H9 (cell line): Measurements from ENCODE around the gene MYLK. TPM values are rescaled to one million over a fixed set of nuclear protein-coding genes. Genes with fewer than 3 reads are reported as not detected.

ENCODE experiments used
- DNase-seq: peaks from one replicate; pipeline ENCODE4 v3.0.0-alpha.2; 2017
- H2AFZ ChIP-seq: one replicate; pipeline ENCODE4 v1.6.1; 2013; ENCODE audit warnings: mild to moderate bottlenecking, low read length, control low read depth, moderate library complexity
- H2AK5ac ChIP-seq: 2 replicates; pipeline ENCODE4 v1.6.1; 2013; ENCODE audit warnings: low read length, control low read depth, mixed read lengths; ENCODE audit not compliant: insufficient read length
- H2BK120ac ChIP-seq: one replicate; pipeline ENCODE4 v1.6.1; 2013; ENCODE audit warnings: low read depth, mild to moderate bottlenecking, low read length, control low read depth, inconsistent platforms; ENCODE audit not compliant: poor library complexity, severe bottlenecking
- H2BK12ac ChIP-seq: 2 replicates; pipeline ENCODE4 v1.6.1; 2013; ENCODE audit warnings: low read length, control low read depth, mixed read lengths, low read depth; ENCODE audit not compliant: insufficient read length
- H2BK15ac ChIP-seq: 2 replicates; pipeline ENCODE4 v1.6.1; 2013; ENCODE audit warnings: low read depth, low read length, control low read depth
- H2BK20ac ChIP-seq: one replicate; pipeline ENCODE4 v1.6.1; 2013; ENCODE audit warnings: low read depth, mild to moderate bottlenecking, low read length, control low read depth, inconsistent platforms; ENCODE audit not compliant: poor library complexity, severe bottlenecking
- H2BK5ac ChIP-seq: 2 replicates; pipeline ENCODE4 v1.6.1; 2013; ENCODE audit warnings: low read length, control low read depth, mixed read lengths; ENCODE audit not compliant: insufficient read length
- H3K14ac ChIP-seq: 2 replicates; pipeline ENCODE4 v1.6.1; 2013; ENCODE audit warnings: low read length, control low read depth; ENCODE audit not compliant: insufficient read depth
- H3K18ac ChIP-seq: 2 replicates; pipeline ENCODE4 v1.6.1; 2013; ENCODE audit warnings: low read depth, mild to moderate bottlenecking, mixed read lengths, low read length, control low read depth; ENCODE audit not compliant: insufficient read length
- H3K23ac ChIP-seq: 2 replicates; pipeline ENCODE4 v1.6.1; 2013; ENCODE audit warnings: low read length, control low read depth, mixed read lengths, low read depth; ENCODE audit not compliant: insufficient read length
- H3K23me2 ChIP-seq: 2 replicates; pipeline ENCODE4 v1.6.1; 2013; ENCODE audit warnings: low read depth, mild to moderate bottlenecking, mixed read lengths, low read length, control low read depth; ENCODE audit not compliant: insufficient read length, poor library complexity, severe bottlenecking
- H3K27ac ChIP-seq: 2 replicates; pipeline ENCODE4 v1.5.1; 2013; ENCODE audit warnings: low read length, control low read depth, mixed read lengths, low read depth; ENCODE audit not compliant: insufficient read length
- H3K27me3 ChIP-seq: 2 replicates; pipeline ENCODE4 v1.6.1; 2013; ENCODE audit warnings: low read length, control low read depth, inconsistent platforms; ENCODE audit not compliant: insufficient read depth
- H3K4ac ChIP-seq: 2 replicates; pipeline ENCODE4 v1.6.1; 2013; ENCODE audit warnings: low read depth, mild to moderate bottlenecking, control low read depth, inconsistent platforms, low read length, moderate library complexity
- H3K4me1 ChIP-seq: 2 replicates; pipeline ENCODE4 v1.6.1; 2013; ENCODE audit warnings: low read length, control low read depth, inconsistent platforms; ENCODE audit not compliant: insufficient read depth
- H3K4me2 ChIP-seq: 2 replicates; pipeline ENCODE4 v1.6.1; 2013; ENCODE audit warnings: low read length, control low read depth, mixed read lengths; ENCODE audit not compliant: insufficient read length, insufficient read depth
- H3K56ac ChIP-seq: 2 replicates; pipeline ENCODE4 v1.6.1; 2013; ENCODE audit warnings: low read depth, mild to moderate bottlenecking, mixed read lengths, low read length, control low read depth; ENCODE audit not compliant: insufficient read length
- H3K79me1 ChIP-seq: 2 replicates; pipeline ENCODE4 v1.6.1; 2013; ENCODE audit warnings: low read depth, mild to moderate bottlenecking, moderate library complexity, low read length, control low read depth, inconsistent platforms; ENCODE audit not compliant: insufficient read depth, poor library complexity, severe bottlenecking
- H3K79me2 ChIP-seq: 2 replicates; pipeline ENCODE4 v1.6.1; 2013; ENCODE audit warnings: low read length, control low read depth, inconsistent platforms; ENCODE audit not compliant: insufficient read depth
- H3K9ac ChIP-seq: 2 replicates; pipeline ENCODE4 v1.6.1; 2013; ENCODE audit warnings: low read length, control low read depth, mixed read lengths; ENCODE audit not compliant: insufficient read length; ENCODE audit errors: extremely low read depth
- H3K9me3 ChIP-seq: one replicate; pipeline ENCODE4 v1.6.1; 2013; ENCODE audit warnings: low read depth, low read length, inconsistent platforms; ENCODE audit not compliant: control insufficient read depth
- H3T11ph ChIP-seq: one replicate; pipeline ENCODE4 v1.6.1; 2013; ENCODE audit warnings: mild to moderate bottlenecking, low read length, control low read depth, inconsistent platforms
- H4K20me1 ChIP-seq: one replicate; pipeline ENCODE4 v1.6.1; 2013; ENCODE audit not compliant: control insufficient read depth, insufficient read length, insufficient read depth
- H4K5ac ChIP-seq: 2 replicates; pipeline ENCODE4 v1.6.1; 2013; ENCODE audit warnings: low read depth, mild to moderate bottlenecking, mixed read lengths, low read length, control low read depth; ENCODE audit not compliant: insufficient read length
- H4K8ac ChIP-seq: replicated peaks from 2 replicates; pipeline ENCODE4 v1.6.1; 2013; ENCODE audit warnings: low read length, control low read depth, mixed read lengths, low read depth; ENCODE audit not compliant: insufficient read length
- H4K91ac ChIP-seq: 2 replicates; pipeline ENCODE4 v1.6.1; 2013; ENCODE audit warnings: low read depth, mild to moderate bottlenecking, moderate library complexity, mixed read lengths, low read length, control low read depth; ENCODE audit not compliant: insufficient read length
- H3K27ac Mint-ChIP-seq, 3 experiments: 2 replicates in 2 of 3; 3 replicates in 1 of 3; pipeline ENCODE4 v1.8.0; 2020 to 2021; ENCODE audit warnings: mixed read lengths in 3 of 3, mild to moderate bottlenecking in 1 of 3, moderate library complexity in 1 of 3
- H3K27me3 Mint-ChIP-seq: 2 replicates; pipeline ENCODE4 v1.8.0; 2021; ENCODE audit warnings: low read depth, mild to moderate bottlenecking, moderate library complexity, mixed read lengths
- H3K36me3 Mint-ChIP-seq, 3 experiments: 2 replicates in 2 of 3; 3 replicates in 1 of 3; pipeline ENCODE4 v1.8.0; 2020 to 2021; ENCODE audit warnings: low read depth in 3 of 3, mixed read lengths in 3 of 3; ENCODE audit not compliant: insufficient read depth in 1 of 3
- H3K4me1 Mint-ChIP-seq, 2 experiments: 2 replicates each; pipeline ENCODE4 v1.8.0; 2020; ENCODE audit warnings: mixed read lengths in 2 of 2
- H3K4me3 Mint-ChIP-seq, 2 experiments: 2 replicates in 1 of 2; 3 replicates in 1 of 2; pipeline ENCODE4 v1.8.0; 2020 to 2021; ENCODE audit warnings: mild to moderate bottlenecking in 2 of 2, mixed read lengths in 2 of 2, moderate library complexity in 1 of 2
- H3K9me3 Mint-ChIP-seq, 2 experiments: 2 replicates in 1 of 2; 3 replicates in 1 of 2; pipeline ENCODE4 v1.8.0; 2020; ENCODE audit warnings: mild to moderate bottlenecking in 2 of 2, mixed read lengths in 2 of 2, moderate library complexity in 1 of 2
- total RNA-seq: library from RNA; stranded (reverse); gene quantifications from 2 replicates; pipeline ENCODE4 v1.2.1, GENCODE V29; 2021
- TF ChIP-seq, protein P1 (sequence below): fragments of 200-600 bp; sonication (generic); conservative IDR thresholded peaks from 3 replicates; pipeline ENCODE4 v1.8.0; 2021; ENCODE audit warnings: antibody characterized with exemption, mild to moderate bottlenecking

MYLK gene
- total RNA-seq, 1 experiment from 2014 or later, result 10.1 TPM

GRCh38 chr3:123687286-123687685 is 196.8 kb downstream of the MYLK start:
- Histone ChIP-seq H4K5ac (no peak overlapping the region), H4K8ac (no peak overlapping the region), H4K91ac (no peak overlapping the region), H3K4ac (no peak overlapping the region), H2BK5ac (no peak overlapping the region), H3K23me2 (no peaks in the 10 kb centered on the region), H2AFZ (no peak overlapping the region), H3K4me2 (no peak overlapping the region), H3K9ac (no peak overlapping the region), H3K18ac (no peak overlapping the region), H3K14ac (no peak overlapping the region), H2BK15ac (no peak overlapping the region), H3K27ac (no peak overlapping the region), H2BK20ac (no peak overlapping the region), H2BK12ac (no peak overlapping the region), H4K20me1 (no peaks in the 10 kb centered on the region), H3K56ac (no peak overlapping the region), H3K79me2 (no peaks in the 10 kb centered on the region), H3K4me1 (peaks cover 3% of the 10 kb centered on the region), H3K27me3 (no peaks in the 10 kb centered on the region), H3T11ph (no peak overlapping the region), H3K9me3 (no peaks in the 10 kb centered on the region), H2BK120ac (no peak overlapping the region), H3K79me1 (no peaks in the 10 kb centered on the region), H3K23ac (no peak overlapping the region), H2AK5ac (no peak overlapping the region)
- Mint-ChIP-seq H3K27ac (peak overlapping the region in 1 of 3 experiments; percentile 48; a peak in 1 of 7 replicates), H3K9me3 (no peaks in the 10 kb centered on the region), H3K4me3 (no peak overlapping the region), H3K27me3 (no peaks in the 10 kb centered on the region; the same call in 1 of the 2 replicates), H3K4me1 (peaks cover 15 to 27% of the 10 kb centered on the region in 2 experiments), H3K36me3 (peaks cover 0 to 2% (median 0%) of the 10 kb centered on the region in 3 experiments; a peak in 1 of 7 replicates)
- TF ChIP-seq, protein P1, sequence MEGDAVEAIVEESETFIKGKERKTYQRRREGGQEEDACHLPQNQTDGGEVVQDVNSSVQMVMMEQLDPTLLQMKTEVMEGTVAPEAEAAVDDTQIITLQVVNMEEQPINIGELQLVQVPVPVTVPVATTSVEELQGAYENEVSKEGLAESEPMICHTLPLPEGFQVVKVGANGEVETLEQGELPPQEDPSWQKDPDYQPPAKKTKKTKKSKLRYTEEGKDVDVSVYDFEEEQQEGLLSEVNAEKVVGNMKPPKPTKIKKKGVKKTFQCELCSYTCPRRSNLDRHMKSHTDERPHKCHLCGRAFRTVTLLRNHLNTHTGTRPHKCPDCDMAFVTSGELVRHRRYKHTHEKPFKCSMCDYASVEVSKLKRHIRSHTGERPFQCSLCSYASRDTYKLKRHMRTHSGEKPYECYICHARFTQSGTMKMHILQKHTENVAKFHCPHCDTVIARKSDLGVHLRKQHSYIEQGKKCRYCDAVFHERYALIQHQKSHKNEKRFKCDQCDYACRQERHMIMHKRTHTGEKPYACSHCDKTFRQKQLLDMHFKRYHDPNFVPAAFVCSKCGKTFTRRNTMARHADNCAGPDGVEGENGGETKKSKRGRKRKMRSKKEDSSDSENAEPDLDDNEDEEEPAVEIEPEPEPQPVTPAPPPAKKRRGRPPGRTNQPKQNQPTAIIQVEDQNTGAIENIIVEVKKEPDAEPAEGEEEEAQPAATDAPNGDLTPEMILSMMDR, result no peak
- no peak for DNase-seq
